Brain pericyte (primary cell): ENCODE measurements around the gene ATF2.
"Not testable (repeated sequence)": the region's sequence is repeated elsewhere in the genome, so short reads cannot be mapped to it uniquely, and the experiment has no call there.

ENCODE experiments used
- DNase-seq: peaks from one replicate; pipeline ENCODE4 v3.0.0-alpha.2; 2012; ENCODE audit warnings: low read depth, low spot score

The ATF2 gene

DNA sequence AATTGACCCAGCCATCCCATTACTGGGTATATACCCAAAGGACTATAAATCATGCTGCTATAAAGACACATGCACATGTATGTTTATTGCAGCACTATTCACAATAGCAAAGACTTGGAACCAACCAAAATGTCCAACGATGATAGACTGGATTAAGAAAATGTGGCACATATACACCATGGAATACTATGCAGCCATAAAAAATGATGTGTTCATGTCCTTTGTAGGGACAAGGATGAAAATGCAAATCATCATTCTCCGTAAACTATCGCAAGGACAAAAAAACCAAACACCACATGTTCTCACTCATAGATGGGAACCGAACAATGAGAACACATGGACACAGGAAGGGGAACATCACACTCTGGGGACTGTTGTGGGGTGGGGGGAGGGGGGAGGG lies 83.9 kb downstream of the ATF2 start:
- not testable (repeated sequence) for DNase-seq

DNA sequence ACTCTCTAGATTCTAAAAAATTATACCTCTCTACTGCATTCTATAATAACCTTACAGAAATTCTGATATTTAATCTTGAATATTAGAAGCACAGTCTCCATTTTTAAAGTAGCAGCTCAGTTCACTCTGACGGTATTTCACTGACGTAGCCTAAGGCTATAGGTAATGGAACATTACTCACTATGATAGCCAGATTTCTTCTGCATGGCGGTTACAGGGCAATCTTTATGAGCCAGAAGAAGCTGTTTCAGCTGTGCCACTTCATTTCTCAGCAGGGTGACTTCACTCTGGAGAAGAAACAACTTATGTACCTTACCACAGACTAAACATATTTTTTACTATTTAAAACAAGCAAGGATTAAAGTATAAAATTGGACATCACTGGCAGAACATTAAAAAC lies 87.5 kb downstream of the ATF2 start:
- DNase-seq, result no peak

DNA sequence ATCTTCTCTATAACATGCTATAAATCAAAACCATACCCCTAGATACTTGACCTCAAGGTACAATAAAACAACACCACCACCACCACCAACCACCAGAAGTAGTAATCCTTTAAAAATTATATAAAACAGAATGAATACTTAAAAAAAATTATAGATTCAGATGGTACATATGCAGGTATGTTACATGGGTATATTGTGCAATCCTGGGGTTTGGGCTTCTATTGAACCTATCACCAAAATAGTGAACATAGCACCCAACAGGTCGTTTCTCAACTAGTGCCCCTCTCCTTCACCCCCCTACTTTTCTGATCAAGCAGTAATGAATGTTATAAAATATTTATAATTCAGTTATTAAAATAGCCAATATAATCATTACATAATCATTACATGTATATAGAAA lies 91.7 kb downstream of the ATF2 start:
- no peak for DNase-seq

DNA sequence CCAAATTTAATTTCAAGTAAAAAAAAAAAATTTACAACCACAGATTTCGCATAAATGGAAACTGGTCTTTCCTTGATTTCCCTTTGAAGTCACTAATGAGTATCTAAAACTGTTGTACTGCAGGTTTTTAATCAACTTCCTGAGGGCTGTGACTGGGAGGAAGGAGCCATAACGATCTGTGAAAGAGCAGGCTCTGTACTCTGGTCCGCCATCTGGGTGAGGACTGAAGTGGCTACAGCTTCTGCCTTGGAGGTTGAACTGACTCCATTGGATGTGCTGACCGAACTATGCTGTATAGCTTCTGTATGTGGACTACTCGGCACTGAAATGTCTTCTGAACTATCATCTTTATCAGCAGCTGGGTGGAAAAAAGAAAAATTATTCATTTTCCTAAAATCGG lies 93.5 kb downstream of the ATF2 start:
- no peak for DNase-seq

DNA sequence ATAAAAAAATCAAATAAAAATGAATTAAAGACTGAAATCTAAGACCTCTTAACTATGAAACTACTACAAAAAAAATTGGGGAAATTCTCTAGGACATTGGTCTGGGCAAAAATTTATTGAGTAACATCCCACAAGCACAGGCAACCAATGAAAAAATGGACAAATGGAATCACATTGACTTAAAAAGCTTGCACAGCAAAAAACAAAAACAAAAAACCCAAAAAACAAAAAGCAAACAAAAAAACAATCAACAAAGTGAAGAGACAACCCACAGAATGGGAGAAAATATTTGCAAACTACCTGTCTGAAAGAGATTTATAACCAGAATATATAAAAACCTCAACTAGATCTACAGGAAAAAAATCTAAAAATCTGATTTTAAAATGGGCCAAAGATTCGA lies 99.5 kb downstream of the ATF2 start:
- no peak for DNase-seq

DNA sequence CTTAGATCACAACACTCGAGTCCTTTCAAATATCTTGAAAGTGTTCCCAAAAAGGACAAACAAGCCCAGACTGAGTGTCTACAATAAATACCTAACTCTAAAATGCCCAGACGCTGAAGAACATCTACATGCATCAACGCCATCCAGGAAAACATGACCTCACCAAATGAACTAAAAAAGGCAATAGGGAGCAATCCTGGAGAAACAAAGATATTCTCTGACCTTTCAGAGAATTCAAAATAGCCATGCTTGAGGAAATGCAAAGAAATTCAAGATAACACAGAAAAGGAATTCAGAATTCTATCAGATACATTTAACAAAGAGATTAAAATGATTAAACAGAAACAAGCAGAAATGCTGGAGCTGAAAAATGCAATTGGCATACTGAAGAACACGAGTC lies 101.6 kb downstream of the ATF2 start:
- DNase-seq, result no peak

DNA sequence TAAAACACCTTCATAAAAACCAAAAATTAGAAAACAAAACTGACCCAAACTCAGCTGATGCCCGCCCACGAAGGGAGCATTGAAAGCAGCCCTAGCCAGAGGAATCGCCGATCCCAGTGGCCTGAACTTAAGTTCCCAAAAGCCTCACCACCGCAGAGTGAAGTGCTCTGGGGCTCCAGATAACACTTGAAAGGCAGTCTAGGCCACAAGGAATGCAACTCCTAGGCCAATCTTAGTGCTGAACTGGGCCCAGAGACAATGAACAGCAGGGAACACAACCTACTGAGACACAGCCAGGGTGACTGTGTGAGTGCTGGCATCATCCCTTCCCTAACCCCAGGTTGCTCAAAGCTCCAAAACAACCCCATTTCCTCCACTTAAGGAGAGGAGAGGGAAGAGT lies 103.2 kb downstream of the ATF2 start:
- DNase-seq, result no peak

DNA sequence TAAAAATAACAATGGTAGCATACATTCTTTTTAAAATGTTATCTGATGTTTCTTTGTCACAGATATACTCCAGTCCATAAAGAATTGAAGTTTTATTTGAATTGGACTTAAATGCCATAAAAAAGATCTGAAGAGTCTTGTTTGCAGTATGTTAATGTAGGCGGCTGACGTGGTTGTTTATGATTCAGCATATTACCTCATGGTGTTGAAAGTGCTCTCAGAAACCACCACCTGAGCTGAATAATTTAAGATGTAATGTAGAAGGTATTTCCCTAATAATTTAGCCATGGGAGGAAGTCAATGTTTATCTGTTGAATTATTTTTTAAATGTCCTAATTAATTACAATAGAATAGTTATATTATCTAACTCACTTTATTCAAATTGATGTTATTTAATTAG lies 104.3 kb downstream of the ATF2 start:
- DNase-seq, result no peak

DNA sequence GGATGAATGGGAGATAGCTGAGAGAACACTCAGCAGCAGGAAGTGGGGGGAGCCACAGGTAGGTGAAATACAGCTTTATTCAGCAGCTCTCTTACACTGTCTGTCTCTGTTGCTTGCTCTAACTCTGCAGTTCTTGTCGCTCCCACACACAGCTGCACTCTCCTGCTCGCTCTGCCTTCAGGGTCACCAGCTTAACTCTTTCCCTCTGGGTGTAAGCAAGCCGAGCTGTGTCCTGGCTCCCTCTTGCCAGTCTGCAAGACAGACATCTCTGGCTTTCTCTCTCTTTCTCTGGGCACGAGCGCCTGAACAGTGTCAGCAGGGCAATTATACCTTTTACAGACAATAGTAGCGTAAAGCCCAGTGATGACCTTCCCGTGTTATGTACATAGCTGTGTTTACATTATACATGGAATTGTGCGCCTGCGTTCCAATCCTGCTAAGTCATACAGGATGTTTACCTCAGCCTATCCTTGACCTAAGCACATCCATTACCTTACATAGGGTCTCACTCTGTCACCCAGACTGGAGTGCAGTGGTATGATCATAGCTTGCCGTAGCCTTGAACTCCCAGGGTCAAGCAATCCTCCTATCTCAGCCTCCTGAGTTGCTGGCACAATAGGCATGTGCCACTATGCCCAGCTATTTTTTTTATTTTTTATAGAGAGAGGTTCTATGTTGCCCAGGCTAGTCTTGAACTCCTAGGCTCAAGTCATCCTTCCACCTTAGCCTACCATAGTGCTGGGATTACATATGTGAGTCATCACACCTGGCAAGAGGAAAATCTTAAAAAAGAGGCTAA lies 105.0 kb downstream of the ATF2 start:
- no peak for DNase-seq

DNA sequence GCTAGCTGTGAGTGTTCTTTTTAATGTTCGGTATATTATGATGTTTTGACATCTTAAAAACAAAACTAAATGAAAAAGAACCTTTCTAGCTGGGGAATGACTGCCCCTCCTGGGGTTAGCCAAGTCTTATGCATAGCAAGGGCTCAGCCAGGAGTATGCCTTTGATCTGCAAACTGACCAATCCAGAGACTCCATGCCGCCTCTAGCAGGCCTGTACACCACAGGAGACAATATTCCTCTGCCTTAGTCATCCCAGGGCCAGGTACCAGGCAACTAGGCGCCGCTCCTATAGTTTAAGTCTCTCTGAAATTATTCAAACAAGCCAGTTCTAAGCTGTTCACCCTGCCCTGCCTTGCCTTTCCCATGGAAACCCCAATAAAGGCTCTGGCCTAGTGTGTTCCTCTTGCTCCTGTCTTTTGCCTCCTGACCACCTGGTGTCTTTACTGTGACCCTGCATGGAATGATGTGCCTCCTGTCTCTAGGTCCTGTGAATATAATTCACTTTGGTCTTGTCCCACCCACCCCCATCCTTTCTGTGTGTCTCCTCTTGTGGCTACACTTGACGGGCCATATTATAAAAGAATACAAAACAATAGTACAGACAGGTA lies 110.8 kb downstream of the ATF2 start:
- DNase-seq, result no peak

DNA sequence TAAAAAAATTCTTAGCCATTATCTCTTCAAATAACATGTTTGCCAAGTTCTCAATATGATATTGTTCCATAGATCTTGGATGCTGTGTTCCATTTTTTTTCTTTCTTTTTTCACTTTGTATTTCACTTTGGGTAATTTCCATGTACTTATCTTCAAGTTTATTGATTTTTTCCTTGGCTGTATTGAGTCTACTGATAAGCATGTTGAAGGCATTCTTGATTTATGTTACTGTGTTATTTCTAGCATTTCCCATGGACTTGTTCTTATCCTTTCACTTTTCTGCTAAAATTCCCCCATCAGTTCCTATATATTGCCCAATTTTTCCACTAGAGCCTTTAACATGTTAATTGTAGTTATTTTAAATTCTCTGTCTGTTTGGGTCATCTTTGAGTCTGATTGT lies 112.0 kb downstream of the ATF2 start:
- no peak for DNase-seq

DNA sequence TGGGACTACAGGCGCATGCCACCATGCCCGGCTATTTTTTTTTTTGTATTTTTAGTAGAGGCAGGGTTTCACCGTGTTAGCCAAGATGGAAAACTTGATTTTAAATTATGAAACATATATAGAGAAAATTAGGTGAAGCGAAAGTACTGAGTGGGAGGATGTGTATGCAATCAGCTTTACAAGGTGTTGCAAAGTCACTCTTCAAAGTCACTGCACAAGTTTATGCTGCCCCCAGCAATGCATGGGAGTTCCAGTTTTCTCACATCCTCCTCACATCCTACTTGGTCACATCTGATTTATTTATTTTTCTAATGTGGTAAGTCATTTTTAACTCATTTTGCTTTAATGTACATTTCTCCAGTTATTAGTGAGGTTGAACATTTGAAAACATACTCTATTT lies 113.7 kb downstream of the ATF2 start:
- no peak for DNase-seq

DNA sequence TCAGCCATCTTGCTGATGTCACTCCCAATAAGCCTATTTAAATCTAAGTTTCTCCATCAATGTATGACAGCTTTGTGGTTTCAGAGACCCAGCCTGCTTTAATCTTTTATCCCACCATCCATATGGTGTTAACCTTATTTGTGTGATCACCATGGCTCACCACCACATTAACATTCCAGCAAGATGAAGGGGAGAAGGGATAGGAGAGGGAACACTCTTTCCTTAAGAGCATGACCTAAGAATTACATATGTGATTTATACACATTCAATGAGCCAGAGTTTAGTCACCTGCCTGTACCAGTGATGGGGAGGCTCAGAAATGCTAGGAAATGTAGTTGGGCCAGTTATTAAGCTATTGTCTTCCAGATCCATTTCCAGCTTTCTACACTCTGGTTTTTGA lies 118.3 kb downstream of the ATF2 start:
- no peak for DNase-seq

DNA sequence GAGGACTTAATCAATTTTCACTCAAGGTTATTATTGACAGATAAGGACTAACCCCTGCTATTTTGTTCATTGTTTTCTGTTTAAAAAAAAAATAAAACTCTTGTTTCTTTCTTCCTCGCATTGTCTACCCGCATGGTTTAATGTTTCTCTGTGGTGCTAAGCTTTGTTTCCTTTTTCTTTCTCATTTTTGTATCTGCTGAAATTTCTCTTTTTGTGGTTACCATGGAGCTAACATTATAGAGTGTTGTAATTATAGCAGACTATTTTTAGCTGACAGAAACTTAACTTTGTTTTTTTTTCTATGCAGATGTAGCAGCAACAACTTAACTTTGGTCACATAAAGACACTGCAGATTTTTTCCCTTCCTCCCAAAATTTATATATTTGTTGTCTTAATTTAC lies 119.7 kb downstream of the ATF2 start:
- DNase-seq, result no peak

DNA sequence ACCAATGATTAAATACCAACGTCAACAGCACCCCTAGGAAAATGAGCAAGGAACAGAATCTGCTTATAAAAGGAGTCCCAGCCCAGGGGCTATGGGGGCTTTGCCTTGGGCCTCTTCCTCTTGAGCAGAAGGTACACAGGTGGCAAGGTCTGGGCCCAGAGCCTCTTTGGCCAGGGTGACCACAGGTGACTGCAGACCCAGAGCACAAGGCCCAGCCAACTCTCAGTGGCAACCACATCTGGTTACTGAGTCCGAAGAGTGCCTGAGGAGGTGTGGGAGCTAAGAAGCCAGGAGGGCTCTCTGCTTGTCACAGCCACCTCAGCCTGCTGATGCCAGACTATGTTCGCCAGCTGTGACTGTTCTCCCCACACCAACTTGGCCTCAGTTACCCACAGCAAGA lies 128.5 kb downstream of the ATF2 start:
- no peak for DNase-seq

DNA sequence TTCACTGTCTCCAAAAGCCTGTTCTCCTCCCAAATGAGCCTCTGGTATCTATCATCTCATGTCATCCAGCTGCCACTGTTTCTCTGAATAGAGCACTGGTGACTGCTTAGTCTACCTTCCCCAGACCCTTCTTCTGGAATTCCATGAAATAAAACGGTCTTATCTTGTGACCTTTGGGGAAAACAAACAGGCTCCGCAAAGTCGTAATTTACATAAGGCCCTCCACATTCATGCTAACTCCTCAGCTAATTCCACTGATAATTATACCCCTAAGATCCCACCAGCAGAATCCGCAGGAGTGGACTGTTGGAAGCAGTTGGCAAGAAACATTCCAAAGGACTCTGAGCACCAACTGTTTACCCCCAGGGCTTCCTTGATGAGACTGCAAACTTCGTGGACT lies 129.0 kb downstream of the ATF2 start:
- DNase-seq, result no peak

DNA sequence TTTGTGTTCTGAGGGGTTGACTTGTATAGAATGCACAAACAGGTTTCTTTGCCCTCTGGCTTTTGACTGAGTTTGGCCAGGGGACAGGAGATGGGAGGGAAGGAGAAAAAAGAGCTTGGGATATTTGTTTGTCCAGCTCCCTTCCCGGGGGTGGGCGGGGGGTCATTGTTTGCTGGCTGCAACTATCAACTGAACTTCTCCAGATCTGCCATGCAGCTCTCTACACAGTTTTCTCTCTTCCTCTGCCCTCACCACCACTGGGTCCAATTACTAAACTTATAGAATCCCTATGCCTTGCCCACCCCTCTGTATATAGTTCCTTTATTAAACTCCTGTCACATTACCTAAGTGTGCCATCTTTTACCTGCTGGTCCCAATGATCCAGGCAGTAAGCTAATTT lies 130.1 kb downstream of the ATF2 start:
- DNase-seq, result no peak

DNA sequence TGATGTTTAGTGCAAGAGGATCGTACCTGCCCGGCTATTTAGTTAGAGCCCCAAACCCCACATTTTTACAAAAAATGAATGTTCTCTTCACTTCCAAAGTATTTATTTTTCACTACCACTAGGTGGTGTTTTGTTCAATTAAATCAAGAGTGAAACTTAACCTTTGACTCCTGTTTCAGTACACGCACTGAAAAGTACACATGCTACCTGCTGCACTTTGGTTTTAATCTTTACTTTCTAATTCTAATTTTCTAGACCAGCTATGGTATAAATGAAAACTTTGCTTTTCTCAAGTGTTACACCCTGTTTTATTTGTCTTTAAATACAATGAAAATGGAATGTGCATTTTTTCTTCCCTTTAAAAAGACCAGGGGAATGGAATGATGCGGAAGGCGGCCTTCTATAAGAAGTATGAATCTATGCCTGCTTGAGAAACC lies 131.4 kb downstream of the ATF2 start:
- DNase-seq, result no peak

DNA sequence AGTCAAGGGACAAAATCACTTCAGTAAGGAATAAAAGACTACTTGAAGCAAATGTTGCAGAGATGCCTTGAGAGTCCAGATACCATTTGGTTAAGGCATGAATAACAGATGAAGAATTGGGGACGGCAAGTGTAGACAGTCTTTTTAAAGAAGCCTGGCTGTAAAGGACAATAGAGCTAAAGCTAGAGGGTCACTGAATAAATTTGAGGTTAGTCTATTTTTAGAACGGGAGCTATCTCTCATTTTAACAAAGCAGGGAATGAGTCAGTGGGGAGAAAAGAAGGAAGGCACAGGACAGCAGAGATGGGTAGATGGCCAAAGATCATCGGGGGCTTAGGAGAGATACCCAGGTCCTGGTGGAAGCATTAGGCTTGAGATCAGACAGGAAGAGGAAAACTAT lies 132.2 kb downstream of the ATF2 start:
- DNase-seq, result no peak

DNA sequence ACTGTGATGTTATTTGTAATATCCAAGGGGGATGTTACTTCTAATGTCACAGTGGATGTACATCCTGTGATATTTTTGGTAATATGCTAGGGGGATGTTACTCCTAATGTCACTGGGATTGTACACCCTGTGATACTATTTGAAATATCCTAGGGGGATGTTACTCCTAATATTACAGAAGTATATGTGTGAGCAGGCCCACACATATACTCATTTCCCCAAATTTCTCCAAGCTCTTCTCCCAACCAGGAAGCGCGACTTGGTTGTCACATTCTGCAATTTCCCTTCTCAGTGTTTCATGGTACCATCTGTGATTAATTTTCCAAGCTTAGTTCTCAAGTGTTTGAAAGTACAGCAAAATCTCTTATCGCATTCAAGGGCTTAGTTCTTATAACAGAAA lies 133.3 kb downstream of the ATF2 start:
- no peak for DNase-seq

DNA sequence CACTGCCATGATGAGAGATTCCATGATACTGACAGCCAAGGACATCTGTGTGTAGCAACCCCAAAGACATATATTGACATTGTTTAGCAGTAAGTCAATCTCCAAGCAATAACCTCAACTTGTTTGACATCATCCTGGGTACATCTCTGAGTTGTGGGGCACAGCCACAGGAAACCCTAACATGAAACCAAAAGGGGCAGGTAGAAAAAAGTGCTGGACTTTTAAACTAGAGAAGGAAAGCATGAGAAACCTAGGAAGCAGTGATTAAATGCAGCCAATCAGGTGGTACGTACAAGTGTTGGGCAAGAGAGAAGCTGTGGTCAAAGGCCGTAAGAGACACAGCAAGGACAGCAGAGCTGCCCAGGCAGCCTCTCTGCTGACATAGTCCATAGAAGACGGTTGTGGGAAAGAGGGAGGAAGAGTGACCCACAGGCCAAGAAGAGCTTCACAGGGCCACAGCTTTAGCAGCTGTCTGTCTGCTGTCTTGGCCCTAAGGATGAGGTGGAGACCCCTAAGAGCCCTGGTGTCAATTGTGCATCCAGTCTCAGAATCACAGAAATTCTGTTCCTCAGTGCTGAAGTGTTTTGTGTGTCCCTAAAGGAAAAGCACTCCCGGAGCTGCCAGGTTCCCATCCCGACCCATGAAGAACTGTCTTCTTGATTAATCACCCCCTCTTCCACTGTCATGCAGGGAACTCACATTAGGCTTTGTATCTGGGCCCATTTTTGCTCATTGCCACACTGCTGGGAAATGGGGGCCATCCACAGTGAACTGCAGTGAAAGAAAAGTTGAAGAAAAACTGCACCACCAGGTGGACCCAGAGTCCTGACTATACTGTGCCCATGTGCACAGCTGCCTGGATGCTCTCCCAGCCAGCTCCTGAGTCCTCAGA lies 137.4 kb downstream of the ATF2 start:
- no peak for DNase-seq

DNA sequence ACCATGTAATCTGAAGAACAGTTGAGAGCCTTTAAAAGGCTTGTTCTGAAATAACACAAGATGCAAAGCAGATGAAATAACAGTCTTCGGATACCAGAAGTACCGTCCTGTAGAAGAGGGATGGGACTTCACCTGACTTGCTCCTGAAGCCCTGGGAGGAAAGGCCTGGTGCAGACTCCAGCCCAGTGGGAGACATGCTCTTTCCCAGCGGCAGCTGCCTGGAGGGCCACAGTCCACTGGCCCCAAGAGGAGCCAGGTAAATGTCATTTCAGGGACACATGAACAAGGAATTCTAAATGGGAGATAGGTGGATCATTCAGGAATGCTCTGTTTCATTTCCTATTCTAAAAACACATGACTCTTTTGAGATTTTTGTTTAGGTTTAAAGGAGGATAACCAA lies 140.2 kb downstream of the ATF2 start:
- DNase-seq, result no peak

DNA sequence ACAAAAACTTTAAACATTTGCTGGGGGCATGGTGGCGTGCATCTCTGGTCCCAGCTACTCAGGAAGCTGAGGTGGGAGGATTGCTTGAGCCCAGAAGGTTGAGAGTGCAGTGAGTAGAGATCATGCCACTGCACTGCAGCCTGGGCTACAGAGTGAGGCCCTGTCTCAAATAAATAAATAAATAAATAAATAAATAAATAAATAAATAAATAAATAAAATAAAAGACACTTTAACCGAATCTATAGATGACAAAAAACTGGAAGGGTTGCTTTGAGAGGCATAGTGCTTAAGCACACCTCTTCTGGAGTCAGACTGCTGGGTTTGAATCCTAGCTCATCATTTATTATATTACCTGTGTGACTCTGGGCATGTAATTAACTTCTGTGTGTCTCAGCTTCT lies 141.6 kb downstream of the ATF2 start:
- DNase-seq, result no peak
